Gastrocnemius medialis (tissue), 4 donors: ENCODE measurements around the gene THSD8.

ENCODE experiments used
- POLR2A ChIP-seq, 2 donors: fragments of 450-650 bp; IDR thresholded peaks; one replicate each; pipeline ENCODE4 v1.6.1; 2017; ENCODE audit warnings: antibody characterized with exemption in 2 of 2, mild to moderate bottlenecking in 2 of 2, moderate library complexity in 2 of 2
- TF ChIP-seq, protein P1 (sequence below), 5 experiments: fragments of 450-650 bp in 3 of 5; fragments of 200-600 bp in 2 of 5; sonication (generic) in 2 of 5; IDR thresholded peaks in 4 of 5; conservative IDR thresholded peaks in 1 of 5; 1 replicate in 4 of 5; 2 replicates in 1 of 5; pipeline ENCODE4 v1.5.1; 2016 to 2019; ENCODE audit warnings: antibody characterized with exemption in 5 of 5, mild to moderate bottlenecking in 3 of 5, moderate library complexity in 3 of 5

DNA sequence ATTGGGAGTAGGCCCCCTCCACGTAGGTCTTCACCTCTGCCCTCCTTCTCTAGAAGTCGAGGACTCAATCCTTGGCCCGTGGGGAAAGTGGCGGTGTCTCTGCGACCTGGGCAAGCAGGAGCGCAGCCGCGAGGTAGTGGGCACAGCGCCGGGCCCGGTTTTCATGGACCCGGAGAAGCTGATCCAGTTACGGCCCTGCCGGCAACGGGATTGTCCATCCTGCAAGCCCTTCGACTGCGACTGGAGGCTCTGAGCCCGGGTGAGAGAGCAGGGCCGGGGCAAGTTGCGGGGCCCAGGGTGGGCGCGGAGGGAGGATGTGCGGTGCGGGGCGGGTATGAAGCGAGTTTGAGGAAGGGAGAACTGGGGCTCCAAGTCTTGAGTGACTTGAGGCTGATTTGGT lies 2.2 kb downstream of the THSD8 start:
- TF ChIP-seq, protein P1, sequence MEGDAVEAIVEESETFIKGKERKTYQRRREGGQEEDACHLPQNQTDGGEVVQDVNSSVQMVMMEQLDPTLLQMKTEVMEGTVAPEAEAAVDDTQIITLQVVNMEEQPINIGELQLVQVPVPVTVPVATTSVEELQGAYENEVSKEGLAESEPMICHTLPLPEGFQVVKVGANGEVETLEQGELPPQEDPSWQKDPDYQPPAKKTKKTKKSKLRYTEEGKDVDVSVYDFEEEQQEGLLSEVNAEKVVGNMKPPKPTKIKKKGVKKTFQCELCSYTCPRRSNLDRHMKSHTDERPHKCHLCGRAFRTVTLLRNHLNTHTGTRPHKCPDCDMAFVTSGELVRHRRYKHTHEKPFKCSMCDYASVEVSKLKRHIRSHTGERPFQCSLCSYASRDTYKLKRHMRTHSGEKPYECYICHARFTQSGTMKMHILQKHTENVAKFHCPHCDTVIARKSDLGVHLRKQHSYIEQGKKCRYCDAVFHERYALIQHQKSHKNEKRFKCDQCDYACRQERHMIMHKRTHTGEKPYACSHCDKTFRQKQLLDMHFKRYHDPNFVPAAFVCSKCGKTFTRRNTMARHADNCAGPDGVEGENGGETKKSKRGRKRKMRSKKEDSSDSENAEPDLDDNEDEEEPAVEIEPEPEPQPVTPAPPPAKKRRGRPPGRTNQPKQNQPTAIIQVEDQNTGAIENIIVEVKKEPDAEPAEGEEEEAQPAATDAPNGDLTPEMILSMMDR (IDR thresholded peaks at IDR 0.05 in 4 of 5, conservative IDR thresholded peaks at IDR 0.05 in 1 of 5) = no peak
- no peak for TF ChIP-seq POLR2A (IDR thresholded peaks at IDR 0.05)
